HepG2 (cell line): ENCODE measurements around the gene OR6S1. TPM values are rescaled to one million over a fixed set of nuclear protein-coding genes. Genes with fewer than 3 reads are reported as not detected.

ENCODE experiments used
- ARHGAP35 ChIP-seq: sonication (generic); formaldehyde crosslinking; IDR thresholded peaks from 2 replicates; pipeline ENCODE4 v1.9.0; 2022; ENCODE audit warnings: mild to moderate bottlenecking, inconsistent platforms, moderate library complexity, missing genetic modification reagents, borderline replicate concordance
- ASH2L ChIP-seq: fragments of 300-600, 200-600 bp; sonication (generic); IDR thresholded peaks from 2 replicates; pipeline ENCODE4 v1.7.0; 2017; ENCODE audit warnings: low read depth, mild to moderate bottlenecking, moderate library complexity, mixed read lengths, low read length; ENCODE audit not compliant: insufficient read length
- ATF1 ChIP-seq: IDR thresholded peaks from 2 replicates; pipeline ENCODE4 v1.6.1; 2016; ENCODE audit warnings: mild to moderate bottlenecking, control low read depth
- CCDC6 ChIP-seq: sonication (generic); formaldehyde crosslinking; IDR thresholded peaks from 2 replicates; pipeline ENCODE4 v1.8.1; 2022; ENCODE audit warnings: mild to moderate bottlenecking, missing genetic modification reagents, moderate library complexity
- DNMT3B ChIP-seq: conservative IDR thresholded peaks from 2 replicates; pipeline ENCODE4 v1.6.1; 2016; ENCODE audit warnings: missing biosample characterization, control low read depth
- HES4 ChIP-seq: sonication (generic); formaldehyde crosslinking; IDR thresholded peaks from 2 replicates; pipeline ENCODE4 v1.9.0; 2021; ENCODE audit warnings: mild to moderate bottlenecking, missing genetic modification reagents, borderline replicate concordance
- MEF2D ChIP-seq: sonication (generic); formaldehyde crosslinking; IDR thresholded peaks from 2 replicates; pipeline ENCODE4 v1.5.1; 2020; ENCODE audit warnings: mild to moderate bottlenecking, missing genetic modification reagents
- MEIS2 ChIP-seq: sonication (generic); formaldehyde crosslinking; IDR thresholded peaks from 2 replicates; pipeline ENCODE4 v1.9.0; 2021; ENCODE audit warnings: mild to moderate bottlenecking, missing genetic modification reagents
- NR2F6 ChIP-seq, 2 experiments: IDR thresholded peaks; 2 replicates each; pipeline ENCODE4 v1.6.1; 2016; ENCODE audit warnings: antibody characterized with exemption in 1 of 2, mild to moderate bottlenecking in 1 of 2
- PHF20 ChIP-seq: sonication (generic); formaldehyde crosslinking; IDR thresholded peaks from 2 replicates; pipeline ENCODE4 v1.5.0; 2020; ENCODE audit warnings: mild to moderate bottlenecking, missing genetic modification reagents
- POLR2AphosphoS5 ChIP-seq: IDR thresholded peaks from 2 replicates; pipeline ENCODE4 v1.6.1; 2012; ENCODE audit warnings: low read depth, low read length
- RELA ChIP-seq: sonication (generic); formaldehyde crosslinking; IDR thresholded peaks from 2 replicates; pipeline ENCODE4 v1.4.0; 2020; ENCODE audit warnings: missing genetic modification reagents
- RFXAP ChIP-seq: sonication (generic); formaldehyde crosslinking; IDR thresholded peaks from 2 replicates; pipeline ENCODE4 v1.4.0; 2020; ENCODE audit warnings: missing genetic modification reagents, borderline replicate concordance
- SIN3B ChIP-seq: fragments of 150-350 bp; IDR thresholded peaks from 2 replicates; pipeline ENCODE4 v1.6.1; 2014; ENCODE audit warnings: low read length
- SMYD3 ChIP-seq: sonication (generic); formaldehyde crosslinking; IDR thresholded peaks from 2 replicates; pipeline ENCODE4 v1.8.1; 2023; ENCODE audit warnings: mild to moderate bottlenecking, missing genetic modification reagents
- STAG1 ChIP-seq: sonication (generic); formaldehyde crosslinking; IDR thresholded peaks from 2 replicates; pipeline ENCODE4 v1.4.0; 2020; ENCODE audit warnings: missing genetic modification reagents
- YEATS4 ChIP-seq: sonication (generic); formaldehyde crosslinking; IDR thresholded peaks from 2 replicates; pipeline ENCODE4 v1.4.0; 2020; ENCODE audit warnings: missing genetic modification reagents, borderline replicate concordance
- ZBTB7A ChIP-seq: sonication (generic); formaldehyde crosslinking; IDR thresholded peaks from 2 replicates; pipeline ENCODE4 v1.8.0; 2022; ENCODE audit warnings: mild to moderate bottlenecking, missing genetic modification reagents
- ZC3H13 ChIP-seq: sonication (generic); formaldehyde crosslinking; IDR thresholded peaks from 2 replicates; pipeline ENCODE4 v1.8.1; 2023; ENCODE audit warnings: mild to moderate bottlenecking, missing genetic modification reagents, moderate library complexity
- ZNF24 ChIP-seq: fragments of 450-650 bp; IDR thresholded peaks from 2 replicates; pipeline ENCODE4 v1.6.1; 2017; ENCODE audit warnings: antibody characterized with exemption, mild to moderate bottlenecking
- ZNF331 ChIP-seq: sonication (generic); formaldehyde crosslinking; IDR thresholded peaks from 2 replicates; pipeline ENCODE4 v1.4.0; 2020; ENCODE audit warnings: missing genetic modification reagents
- ZNF788 ChIP-seq: sonication (generic); formaldehyde crosslinking; IDR thresholded peaks from 2 replicates; pipeline ENCODE4 v1.5.0; 2020; ENCODE audit warnings: mild to moderate bottlenecking, missing genetic modification reagents, borderline replicate concordance
- polyA plus RNA-seq, 8 experiments: library from polyadenylated mRNA; depleted of rRNA in 3 of 8; stranded (reverse) in 7 of 8; unstranded in 1 of 8; fragments of >200 nt; fragmentation: Illumina TruSeq in 4 of 8; extraction: Trizol in 4 of 8; gene quantifications; 2 replicates each; pipeline versions ENCODE4 v1.2.1 to v1.2.3, GENCODE V29; 2011 to 2016; ENCODE audit warnings: low read depth in 4 of 8, missing spikeins in 1 of 8, mixed read lengths in 1 of 8; ENCODE audit not compliant: insufficient read depth in 1 of 8
- total RNA-seq, 5 experiments: library from RNA; depleted of rRNA; stranded (reverse); fragments of >200 nt; fragmentation: Illumina TruSeq; extraction: Trizol; gene quantifications; 2 replicates each; pipeline ENCODE4 v1.2.3, GENCODE V29; 2016; ENCODE audit warnings: low read depth in 1 of 5
- TF ChIP-seq, protein P1 (sequence below): IDR thresholded peaks from 2 replicates; pipeline ENCODE4 v1.6.1; 2016; ENCODE audit warnings: missing genetic modification reagents, missing compliant biosample characterization
- TF ChIP-seq, protein P2 (sequence below): IDR thresholded peaks from 2 replicates; pipeline ENCODE4 v1.6.1; 2016; ENCODE audit warnings: control low read depth
- TF ChIP-seq, protein P3 (sequence below): IDR thresholded peaks from 2 replicates; pipeline ENCODE4 v1.4.0; 2020; ENCODE audit warnings: mild to moderate bottlenecking, missing genetic modification reagents

The OR6S1 gene
- total and polyA plus RNA-seq, 2 of the 13 experiments (the other 11 are each of a cell fraction or from before 2014, with no cell fraction given): 0.09 TPM; not detected in 1

DNA sequence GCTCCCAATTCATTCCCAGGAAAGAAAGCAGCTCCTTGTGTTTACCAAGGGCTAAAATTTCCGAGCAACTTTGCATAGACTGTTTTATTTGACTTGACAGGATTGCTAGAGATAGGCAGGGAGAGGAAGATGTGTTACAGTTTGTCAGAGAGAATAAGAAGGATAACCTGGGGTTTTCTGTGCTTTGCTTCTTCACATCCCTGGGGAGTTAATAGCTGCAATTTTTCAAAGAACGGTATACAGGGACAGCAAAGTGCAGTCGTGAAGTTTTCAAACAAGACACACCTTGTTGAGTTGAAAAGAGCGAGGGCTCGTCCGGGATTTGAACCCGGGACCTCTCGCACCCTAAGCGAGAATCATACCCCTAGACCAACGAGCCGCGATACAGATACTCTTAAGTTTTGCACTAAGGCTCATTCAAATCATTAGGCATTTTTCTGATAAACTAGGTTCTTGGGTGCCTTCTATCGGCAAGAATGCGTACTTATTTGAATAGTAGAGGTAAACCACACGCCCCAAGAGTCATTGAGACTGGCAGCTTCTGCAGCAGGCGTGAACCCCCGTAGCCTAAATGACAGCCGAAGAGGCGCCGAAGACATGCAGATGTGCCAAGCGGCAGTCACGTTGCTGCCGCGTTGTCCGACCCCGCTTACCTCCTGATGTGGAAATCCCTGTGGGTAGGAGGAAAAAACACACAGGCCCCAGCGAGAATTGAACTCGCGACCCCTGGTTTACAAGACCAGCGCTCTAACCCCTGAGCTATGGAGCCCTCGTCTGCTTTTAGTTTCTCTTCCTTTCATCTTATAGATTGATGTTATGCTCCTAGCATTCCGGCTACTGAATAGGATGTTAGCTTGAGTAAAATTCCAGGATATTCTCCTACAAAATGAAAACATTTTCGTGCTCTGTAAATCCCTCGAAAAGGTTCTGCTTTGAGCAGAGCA lies 28.1 kb downstream of the OR6S1 start (continued):
- TF ChIP-seq MEIS2 (CRISPR knock-in tag) (peak; percentile 89), ARHGAP35 (no peak; the same call in 1 of the 2 replicates), ZNF24 (peak; percentile 100), STAG1 (CRISPR knock-in tag) (peak; percentile 43; the same call in 1 of the 2 replicates), ASH2L (peak; percentile 80), DNMT3B (CRISPR knock-in tag) (peak; percentile 62; the same call in 1 of the 2 replicates), YEATS4 (CRISPR knock-in tag) (no peak; the same call in 1 of the 2 replicates), ZC3H13 (CRISPR knock-in tag) (peak; percentile 66; the same call in 1 of the 2 replicates), ZNF788 (CRISPR knock-in tag) (peak; percentile 90; the same call in 1 of the 2 replicates), ATF1 (peak; percentile 76), ZBTB7A (CRISPR knock-in tag) (no peak), SIN3B (peak; percentile 48; the same call in 1 of the 2 replicates), ZNF331 (CRISPR knock-in tag) (peak; percentile 47), CCDC6 (CRISPR knock-in tag) (peak; percentile 60; the same call in 1 of the 2 replicates), POLR2AphosphoS5 (no peak), HES4 (no peak), SMYD3 (CRISPR knock-in tag) (peak; percentile 98; the same call in 1 of the 2 replicates), PHF20 (CRISPR knock-in tag) (peak; percentile 64; the same call in 1 of the 2 replicates), RFXAP (CRISPR knock-in tag) (peak; percentile 82; the same call in 1 of the 2 replicates), NR2F6 (IDR thresholded peaks at IDR 0.05) (peak; percentile 70; the same call in 1 of the 2 replicates), NR2F6 (CRISPR knock-in tag; IDR thresholded peaks at IDR 0.05) (peak; percentile 49; the same call in 1 of the 2 replicates), MEF2D (CRISPR knock-in tag) (peak; percentile 62), RELA (CRISPR knock-in tag) (no peak)
- TF ChIP-seq, protein P1, sequence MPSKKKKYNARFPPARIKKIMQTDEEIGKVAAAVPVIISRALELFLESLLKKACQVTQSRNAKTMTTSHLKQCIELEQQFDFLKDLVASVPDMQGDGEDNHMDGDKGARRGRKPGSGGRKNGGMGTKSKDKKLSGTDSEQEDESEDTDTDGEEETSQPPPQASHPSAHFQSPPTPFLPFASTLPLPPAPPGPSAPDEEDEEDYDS (CRISPR knock-in tag): 0 out of 2 replicates have a peak, but pooled peaks have one; percentile 35
- TF ChIP-seq, protein P2, sequence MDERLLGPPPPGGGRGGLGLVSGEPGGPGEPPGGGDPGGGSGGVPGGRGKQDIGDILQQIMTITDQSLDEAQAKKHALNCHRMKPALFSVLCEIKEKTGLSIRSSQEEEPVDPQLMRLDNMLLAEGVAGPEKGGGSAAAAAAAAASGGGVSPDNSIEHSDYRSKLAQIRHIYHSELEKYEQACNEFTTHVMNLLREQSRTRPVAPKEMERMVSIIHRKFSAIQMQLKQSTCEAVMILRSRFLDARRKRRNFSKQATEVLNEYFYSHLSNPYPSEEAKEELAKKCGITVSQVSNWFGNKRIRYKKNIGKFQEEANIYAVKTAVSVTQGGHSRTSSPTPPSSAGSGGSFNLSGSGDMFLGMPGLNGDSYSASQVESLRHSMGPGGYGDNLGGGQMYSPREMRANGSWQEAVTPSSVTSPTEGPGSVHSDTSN (CRISPR knock-in tag): no peak; the same call in 1 of the 2 replicates
- TF ChIP-seq, protein P3, sequence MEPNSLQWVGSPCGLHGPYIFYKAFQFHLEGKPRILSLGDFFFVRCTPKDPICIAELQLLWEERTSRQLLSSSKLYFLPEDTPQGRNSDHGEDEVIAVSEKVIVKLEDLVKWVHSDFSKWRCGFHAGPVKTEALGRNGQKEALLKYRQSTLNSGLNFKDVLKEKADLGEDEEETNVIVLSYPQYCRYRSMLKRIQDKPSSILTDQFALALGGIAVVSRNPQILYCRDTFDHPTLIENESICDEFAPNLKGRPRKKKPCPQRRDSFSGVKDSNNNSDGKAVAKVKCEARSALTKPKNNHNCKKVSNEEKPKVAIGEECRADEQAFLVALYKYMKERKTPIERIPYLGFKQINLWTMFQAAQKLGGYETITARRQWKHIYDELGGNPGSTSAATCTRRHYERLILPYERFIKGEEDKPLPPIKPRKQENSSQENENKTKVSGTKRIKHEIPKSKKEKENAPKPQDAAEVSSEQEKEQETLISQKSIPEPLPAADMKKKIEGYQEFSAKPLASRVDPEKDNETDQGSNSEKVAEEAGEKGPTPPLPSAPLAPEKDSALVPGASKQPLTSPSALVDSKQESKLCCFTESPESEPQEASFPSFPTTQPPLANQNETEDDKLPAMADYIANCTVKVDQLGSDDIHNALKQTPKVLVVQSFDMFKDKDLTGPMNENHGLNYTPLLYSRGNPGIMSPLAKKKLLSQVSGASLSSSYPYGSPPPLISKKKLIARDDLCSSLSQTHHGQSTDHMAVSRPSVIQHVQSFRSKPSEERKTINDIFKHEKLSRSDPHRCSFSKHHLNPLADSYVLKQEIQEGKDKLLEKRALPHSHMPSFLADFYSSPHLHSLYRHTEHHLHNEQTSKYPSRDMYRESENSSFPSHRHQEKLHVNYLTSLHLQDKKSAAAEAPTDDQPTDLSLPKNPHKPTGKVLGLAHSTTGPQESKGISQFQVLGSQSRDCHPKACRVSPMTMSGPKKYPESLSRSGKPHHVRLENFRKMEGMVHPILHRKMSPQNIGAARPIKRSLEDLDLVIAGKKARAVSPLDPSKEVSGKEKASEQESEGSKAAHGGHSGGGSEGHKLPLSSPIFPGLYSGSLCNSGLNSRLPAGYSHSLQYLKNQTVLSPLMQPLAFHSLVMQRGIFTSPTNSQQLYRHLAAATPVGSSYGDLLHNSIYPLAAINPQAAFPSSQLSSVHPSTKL (CRISPR knock-in tag): peak; percentile 81
